GM12864 (cell line): Measurements from ENCODE around the gene PAK3.

Source experiments
- DNase-seq: peaks from one replicate; pipeline ENCODE4 v3.0.0-alpha.2; 2011; ENCODE audit warnings: low read depth
- H3K4me3 ChIP-seq: 2 replicates; pipeline ENCODE4 v1.5.1; 2011; ENCODE audit warnings: mild to moderate bottlenecking, low read depth, low read length, control low read depth
- CTCF ChIP-seq: IDR thresholded peaks from 2 replicates; pipeline ENCODE4 v1.5.1; 2011; ENCODE audit warnings: low read depth, mild to moderate bottlenecking, moderate library complexity, low read length, control low read depth, inconsistent platforms; ENCODE audit errors: missing control alignments

Gene PAK3

GRCh38 chrX:111181951-111182350 lies 86.0 kb downstream of the PAK3 start:
- no peak overlapping the region for H3K4me3 ChIP-seq
- TF ChIP-seq CTCF = no peak
- no peak for DNase-seq

- no peak for TF ChIP-seq CTCF
- no peak for DNase-seq
- H3K4me3 ChIP-seq = no peak overlapping the region
These were observed 87.0 kb downstream of the PAK3 start for GRCh38 chrX:111182997-111183396.

DNA sequence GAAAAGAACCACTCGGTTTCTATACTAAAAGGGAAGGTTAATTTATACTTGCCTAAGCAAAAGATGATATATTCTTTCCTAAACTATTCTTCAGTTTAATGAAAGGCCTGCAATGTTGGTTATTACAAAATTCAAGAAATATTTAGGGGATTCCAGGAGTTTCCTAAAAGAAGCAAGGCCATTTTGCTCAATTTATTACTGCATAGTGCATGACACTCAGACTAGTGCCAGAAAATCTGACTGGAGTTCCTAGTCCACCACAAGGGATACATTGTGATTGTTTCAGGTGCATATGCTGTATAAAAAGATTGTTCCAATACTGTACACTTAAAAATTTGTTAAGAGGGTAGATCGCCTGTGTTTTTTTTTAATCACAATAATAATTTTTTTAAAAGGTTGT lies 95.6 kb downstream of the PAK3 start:
- DNase-seq = no peak
- TF ChIP-seq CTCF = no peak
- no peak overlapping the region for H3K4me3 ChIP-seq

DNA sequence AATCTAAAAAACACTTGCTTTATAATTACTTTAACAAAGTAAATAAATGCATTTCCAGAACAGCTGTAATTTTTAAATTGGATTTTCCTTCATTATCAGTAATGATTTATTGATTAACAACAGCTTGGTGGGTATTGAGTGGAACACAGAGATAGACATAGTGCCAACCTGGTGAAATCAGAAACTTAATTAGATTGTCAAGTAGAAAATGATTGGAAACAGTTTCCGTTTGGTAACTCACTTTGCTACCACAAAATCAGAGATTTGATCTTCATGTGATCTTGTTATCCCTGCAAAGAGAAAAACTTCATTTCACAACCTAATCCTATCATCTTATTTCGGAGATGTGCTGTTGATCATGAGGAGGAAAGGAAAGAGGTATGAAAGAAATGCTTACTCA lies 103.5 kb downstream of the PAK3 start:
- no peak for DNase-seq
- TF ChIP-seq CTCF = no peak
- no peak overlapping the region for H3K4me3 ChIP-seq

DNA sequence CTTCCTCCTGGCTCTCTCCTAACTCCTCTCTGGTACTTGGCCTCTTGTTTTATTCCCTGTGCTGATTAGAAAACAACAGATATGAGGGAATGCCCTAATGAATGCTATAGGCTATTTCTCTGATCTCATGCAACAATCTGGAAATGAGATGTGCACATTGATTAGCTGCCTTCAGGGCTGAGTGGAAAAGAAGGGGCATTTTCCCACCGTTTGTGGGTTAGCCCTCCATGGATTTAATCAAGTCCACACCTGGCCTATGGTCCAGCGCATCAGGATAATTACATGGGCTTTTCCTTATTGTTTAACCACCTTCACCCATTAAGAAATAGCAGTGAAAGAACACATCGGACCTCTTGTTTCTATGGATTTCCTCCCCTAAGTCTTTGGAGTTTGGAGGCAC lies 104.3 kb downstream of the PAK3 start:
- TF ChIP-seq CTCF = no peak
- no peak overlapping the region for H3K4me3 ChIP-seq
- no peak for DNase-seq

DNA sequence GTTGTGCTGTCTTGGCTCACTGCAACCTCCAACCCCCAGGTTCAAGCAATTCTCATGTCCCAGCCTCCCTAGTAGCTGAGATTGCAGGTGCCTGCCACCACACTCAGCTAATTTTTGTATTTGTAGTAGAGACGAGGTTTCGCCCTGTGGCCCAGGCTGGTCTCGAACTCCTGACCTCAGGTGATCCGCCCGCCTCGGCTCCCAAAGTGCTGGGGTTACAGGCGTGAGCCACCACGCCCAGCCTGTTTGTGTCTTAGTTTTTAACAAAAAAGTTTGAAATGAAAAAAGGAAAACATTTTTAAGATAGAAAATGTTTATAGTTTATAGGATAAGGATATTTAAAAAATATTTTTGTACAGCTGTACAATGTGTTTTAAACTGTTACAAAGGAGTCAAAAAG lies 111.9 kb downstream of the PAK3 start:
- TF ChIP-seq CTCF = no peak

DNA sequence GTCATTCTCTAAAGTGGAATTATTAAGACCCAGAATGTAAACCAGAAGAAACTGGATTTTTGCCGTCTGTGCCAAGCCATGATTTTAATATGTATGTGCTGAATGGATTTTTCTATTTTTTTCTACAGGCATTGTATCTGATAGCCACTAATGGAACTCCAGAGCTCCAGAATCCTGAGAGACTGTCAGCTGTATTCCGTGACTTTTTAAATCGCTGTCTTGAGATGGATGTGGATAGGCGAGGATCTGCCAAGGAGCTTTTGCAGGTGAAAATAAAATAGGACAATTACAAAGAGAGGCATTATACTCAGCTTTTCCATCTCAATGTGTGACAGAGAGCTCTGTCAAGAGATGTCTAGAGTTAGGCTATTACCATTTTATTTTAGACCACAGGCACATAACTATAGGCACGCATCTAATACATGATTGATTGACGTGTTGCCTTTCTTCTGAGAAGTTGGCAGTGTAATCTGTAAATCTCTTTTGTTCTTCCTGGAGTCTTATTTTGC lies 120.4 kb downstream of the PAK3 start:
- TF ChIP-seq CTCF = no peak
- H3K4me3 ChIP-seq = no peak overlapping the region
- no peak for DNase-seq

More for the DNA sequence above, 111.9 kb downstream of the PAK3 start:
- DNase-seq = no peak
- no peak overlapping the region for H3K4me3 ChIP-seq
